HG03342 (cell line): Measurements from ENCODE around the gene PPIF.

Experiments
- ATAC-seq: cut with Tn5 transposase; IDR thresholded peaks from one replicate; pipeline ENCODE4 v1.9.1; 2021; ENCODE audit warnings: mild to moderate bottlenecking, moderate library complexity; ENCODE audit not compliant: unreplicated experiment

PPIF gene

DNA sequence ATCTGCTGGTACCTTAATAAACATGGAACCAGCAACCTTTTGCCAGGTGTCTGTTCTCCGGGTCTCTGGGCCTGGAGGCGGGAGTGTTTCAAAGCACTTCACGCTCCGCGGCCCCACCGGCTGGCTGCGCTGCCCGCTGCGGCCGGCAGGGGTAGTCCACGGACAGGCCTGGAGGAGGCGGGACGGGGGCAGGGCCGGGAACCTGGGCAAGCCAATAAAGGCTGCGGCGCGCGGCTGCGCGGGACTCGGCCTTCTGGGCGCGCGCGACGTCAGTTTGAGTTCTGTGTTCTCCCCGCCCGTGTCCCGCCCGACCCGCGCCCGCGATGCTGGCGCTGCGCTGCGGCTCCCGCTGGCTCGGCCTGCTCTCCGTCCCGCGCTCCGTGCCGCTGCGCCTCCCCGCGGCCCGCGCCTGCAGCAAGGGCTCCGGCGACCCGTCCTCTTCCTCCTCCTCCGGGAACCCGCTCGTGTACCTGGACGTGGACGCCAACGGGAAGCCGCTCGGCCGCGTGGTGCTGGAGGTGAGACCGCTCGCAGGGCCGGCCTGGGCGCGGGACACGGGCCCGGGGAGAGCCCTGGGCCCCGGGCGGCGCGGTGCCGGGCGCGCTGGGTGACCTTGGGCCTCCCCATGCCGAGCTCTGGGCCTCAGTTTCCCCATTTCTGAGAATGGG is at the start of gene PPIF:
Gene PPIF, plus strand, starts transcription at position 244 of the 668 bp plus-strand sequence. Its CDS starts 80 bp downstream, at position 324.
- ATAC-seq = peak; percentile 78

DNA sequence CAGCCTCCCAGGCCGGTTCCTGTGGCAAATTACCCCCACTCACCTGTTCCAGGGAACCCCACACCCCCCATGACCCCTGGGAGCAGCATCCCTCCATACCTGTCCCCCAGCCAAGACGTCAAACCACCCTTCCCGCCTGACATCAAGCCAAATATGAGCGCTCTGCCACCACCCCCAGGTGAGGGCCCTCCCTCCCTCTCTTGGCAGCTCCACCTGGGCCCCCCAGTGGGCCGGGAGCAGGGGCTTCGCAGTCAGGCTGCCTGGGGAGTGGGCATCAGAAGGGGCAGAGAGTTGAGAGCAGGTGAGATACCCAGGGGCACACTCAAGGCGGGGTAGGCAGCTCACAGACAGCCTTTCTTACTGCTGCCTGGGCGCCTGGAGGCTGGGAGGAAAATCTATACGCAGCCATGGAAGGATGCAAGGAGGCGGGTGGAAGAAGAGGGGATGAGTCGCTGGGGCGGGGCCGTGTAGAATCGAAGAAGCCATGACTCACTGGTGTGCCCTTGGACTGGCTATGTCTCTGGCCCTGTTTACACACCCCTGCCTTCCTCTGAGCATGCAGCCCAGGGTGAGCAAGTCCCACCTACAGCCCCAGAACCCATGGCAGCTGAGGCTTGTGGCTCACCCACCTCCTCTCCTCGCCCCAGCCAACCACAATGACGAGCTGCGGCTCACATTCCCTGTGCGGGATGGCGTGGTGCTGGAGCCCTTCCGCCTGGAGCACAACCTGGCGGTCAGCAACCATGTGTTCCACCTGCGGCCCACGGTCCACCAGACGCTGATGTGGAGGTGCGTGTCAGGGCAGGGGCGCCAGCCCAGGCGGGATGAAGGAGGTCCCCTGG is 48.6 kb upstream of the PPIF start:
- ATAC-seq = no peak

DNA sequence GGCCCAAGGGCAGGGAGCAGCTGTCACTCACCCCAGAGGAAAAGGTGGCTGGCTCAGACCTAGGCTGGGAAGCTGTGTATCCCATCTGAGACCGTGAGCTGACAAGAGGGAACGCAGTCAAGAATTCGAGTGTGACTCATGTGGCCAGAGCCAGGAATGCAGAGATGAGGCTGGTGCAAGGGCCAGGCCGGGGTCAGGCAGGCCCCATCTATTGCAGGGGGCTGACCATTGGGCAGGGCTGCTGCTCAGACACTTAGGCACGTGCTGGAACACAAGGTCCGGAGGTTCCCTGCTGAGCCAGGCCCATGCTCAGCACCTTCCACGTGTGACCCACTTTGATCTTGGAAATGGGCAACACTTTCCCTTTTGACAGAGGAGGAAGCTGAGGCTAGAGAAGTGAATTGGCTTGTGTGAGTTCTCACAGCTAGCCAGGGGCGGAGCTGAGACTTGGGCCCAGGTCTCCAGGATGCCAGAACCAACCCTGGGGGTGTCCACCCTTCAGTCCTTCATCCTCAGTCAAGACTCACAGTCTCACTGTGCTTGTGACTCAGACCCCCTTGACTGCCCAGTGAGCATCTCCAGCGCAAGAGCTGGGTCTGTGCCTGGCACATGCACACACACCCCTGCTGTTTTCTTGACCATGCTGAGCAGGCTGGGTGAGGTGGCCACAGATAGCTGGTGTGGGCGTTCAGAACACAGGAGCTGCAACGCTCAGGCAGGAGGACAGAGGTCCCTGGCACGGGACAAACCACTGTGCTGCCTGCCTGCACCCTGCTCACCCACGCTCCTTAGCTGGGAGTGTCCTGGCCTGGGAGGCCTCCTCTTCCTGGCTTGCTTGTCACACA is 47.6 kb upstream of the PPIF start:
- ATAC-seq = no peak

DNA sequence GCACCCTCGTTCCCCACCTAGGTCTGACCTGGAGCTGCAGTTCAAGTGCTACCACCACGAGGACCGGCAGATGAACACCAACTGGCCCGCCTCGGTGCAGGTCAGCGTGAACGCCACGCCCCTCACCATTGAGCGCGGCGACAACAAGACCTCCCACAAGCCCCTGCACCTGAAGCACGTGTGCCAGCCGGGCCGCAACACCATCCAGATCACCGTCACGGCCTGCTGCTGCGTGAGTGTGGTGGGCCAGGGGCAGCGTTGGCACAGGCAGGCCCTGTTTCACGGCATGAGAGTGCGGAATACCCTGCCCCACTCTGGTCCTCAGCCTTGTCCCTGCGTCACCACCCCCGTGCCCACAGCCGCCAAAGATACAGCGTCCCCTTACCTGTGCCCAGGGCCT is 46.6 kb upstream of the PPIF start:
- no peak for ATAC-seq

DNA sequence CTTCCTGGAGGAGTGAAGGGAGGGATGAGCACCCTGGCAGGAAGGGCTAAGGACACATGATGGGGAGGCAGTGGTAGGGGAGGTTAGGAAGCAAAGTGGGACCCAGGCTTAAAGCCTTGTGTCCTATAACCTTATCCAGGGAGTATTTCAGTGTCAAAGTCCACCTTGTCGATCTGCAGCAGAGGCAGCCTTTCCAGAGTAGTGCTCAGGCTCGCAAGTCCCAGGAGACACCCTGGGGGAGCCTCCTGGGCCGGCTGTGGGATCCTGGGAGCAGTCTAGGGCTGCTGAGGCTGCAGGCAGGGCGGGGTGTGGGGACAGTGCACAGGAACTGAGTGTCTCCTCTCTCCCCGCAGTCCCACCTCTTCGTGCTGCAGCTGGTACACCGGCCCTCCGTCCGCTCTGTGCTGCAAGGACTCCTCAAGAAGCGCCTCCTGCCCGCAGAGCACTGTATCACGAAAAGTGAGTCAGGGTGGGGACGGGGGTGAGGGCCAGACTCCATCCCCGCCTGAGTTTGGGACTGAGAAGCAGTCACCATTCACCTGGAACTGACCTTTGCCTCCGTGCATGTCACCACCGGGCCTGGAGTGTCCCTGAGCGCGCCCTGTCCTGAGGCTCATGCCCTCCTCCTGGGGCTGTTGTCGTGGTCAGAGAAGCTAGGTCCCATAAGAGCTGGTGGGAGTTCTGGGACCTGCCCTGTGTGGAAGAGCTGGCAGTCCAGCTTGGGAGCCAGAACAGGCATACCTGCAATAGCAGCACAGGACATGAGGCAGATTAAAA is 45.3 kb upstream of the PPIF start:
- ATAC-seq = no peak

DNA sequence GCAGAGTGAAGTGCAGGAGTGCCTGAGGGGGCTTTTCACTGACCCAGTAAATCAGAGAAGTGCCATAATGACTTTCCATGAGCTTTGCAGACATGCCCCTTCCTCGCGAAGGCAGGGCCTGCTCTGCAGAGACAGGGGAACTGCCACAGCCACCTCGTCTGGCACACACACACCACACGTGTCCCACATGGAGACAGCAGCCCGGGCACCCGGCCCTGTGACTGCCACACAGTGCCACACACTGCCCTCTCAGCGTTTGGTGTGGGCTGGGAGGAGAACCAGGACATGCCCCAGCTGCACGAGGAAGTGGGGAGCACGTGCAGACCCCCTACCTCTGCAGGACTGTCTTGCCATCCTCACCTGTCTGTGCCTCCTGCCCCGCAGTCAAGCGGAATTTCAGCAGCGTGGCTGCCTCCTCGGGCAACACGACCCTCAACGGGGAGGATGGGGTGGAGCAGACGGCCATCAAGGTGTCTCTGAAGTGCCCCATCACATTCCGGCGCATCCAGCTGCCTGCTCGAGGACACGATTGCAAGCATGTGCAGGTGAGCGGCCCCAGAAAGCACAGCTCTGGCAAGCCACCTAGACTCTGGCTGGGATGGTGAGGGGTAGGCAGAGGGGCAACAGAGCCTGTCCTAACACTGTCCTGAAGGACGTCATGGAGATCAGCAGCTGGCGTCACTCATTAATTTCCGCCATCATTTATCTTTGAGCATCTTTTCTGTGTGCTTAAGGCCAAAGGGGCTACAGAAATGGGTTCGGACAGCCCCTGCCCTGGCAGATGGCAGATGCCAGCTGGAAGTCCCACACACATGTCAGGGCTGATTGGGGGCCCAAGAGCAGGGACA is 43.4 kb upstream of the PPIF start:
- no peak for ATAC-seq

DNA sequence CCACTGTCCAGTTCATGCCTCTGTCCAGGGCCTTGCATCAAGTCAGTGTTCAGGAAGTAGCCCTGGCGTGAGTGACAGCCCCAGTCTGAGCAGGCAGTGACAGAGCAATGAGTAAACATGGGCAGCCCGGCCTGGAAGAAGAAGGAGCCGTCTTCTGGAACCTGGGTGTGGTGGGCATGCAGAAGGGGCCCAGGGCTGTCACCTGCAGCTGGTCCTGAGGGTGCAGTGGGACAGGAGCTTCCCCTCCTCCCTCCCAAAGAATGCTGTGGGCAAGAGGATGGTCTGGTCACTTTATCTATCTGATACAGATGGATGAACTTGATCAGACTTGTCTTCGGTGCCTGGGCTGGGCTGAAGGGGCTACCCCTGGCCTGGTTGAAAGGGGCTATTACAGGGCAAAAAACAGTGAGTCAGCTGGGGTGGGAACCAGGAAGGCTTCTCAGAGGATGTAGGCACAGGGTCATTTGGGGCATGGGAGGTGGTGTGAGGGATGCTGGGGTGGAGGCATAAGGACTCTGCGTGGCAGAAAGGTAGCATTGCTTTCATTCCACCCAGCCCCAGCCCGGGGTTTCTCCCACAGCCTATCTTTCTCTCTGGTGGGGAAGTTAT is 42.7 kb upstream of the PPIF start:
- ATAC-seq = no peak

DNA sequence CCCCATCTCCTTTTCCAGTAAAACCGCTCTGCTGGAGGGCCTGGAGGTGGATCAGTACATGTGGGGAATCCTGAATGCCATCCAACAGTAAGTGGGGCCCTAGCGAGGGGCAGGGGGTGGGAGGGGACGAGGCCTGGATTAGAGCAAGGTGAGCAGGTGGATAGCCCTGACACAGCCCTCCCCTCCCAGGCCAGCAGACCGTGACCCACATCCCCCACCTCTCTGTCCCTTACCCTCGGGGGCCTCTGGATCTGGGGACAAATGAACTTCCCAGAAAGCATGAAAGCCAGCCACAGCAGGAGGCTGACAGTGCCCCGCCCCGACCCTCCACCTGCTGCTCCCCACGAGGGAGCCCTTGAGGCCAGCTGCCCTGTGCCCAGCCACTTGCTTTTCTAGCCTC is 41.8 kb upstream of the PPIF start:
- no peak for ATAC-seq

DNA sequence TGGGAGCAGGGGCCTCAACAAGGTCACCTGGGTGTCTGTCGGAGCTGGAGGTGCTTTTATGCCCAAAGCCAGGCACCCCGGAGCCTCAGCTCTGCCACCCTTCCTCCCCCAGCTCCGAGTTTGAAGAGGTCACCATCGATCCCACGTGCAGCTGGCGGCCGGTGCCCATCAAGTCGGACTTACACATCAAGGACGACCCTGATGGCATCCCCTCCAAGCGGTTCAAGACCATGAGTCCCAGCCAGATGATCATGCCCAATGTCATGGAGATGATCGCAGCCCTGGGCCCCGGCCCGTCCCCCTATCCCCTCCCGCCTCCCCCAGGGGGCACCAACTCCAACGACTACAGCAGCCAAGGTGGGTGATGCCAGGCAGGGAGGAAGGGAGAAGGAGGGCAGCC is 41.3 kb upstream of the PPIF start:
- ATAC-seq = no peak

DNA sequence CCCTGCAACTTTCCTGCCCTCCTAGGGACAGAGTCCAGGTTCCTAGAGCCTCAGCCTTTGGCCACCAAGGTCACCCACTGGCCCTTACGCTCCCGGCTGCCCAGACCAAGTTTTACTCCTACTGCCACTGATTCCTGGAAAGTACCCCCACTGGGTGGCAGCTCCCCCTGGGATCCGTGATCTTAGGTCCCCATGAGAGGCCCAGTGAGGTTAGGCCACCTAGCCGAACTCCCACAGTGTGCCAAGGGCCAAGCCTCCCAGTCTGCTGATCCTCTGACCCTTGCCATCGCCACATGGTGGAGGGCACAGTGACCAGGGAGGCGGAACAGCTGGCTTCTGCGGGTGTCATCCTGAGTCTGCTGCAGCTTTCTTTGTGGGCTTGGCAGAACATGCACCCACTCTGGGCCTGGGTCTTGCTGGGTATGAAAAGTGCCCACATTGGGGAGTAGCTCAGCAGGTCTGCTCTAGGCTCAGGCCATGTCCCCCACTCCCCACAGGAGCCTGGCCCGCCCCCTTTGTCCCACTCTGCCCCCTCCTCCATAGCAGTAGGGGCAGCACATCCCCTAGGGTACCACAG is 40.5 kb upstream of the PPIF start:
- ATAC-seq = no peak

DNA sequence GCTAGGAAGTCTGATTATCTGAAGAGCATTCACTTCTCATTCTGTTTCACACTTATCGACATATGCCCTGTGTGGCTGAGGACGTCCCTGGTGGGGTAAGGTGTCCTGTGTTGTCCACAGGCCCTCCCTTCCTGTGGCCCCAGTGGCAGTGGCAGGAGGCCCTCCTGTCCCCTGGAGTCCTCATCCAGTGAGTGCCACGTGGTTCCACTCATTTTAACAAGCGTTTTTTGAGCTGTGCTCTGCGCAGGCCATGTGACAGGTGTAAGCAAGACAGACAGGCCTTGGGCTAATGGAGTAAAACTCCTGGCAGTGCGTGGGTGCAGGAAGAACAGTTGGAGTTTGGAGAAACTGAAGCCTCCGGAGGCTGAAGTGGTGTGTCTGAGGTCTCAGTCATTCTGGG is 39.3 kb upstream of the PPIF start:
- no peak for ATAC-seq

DNA sequence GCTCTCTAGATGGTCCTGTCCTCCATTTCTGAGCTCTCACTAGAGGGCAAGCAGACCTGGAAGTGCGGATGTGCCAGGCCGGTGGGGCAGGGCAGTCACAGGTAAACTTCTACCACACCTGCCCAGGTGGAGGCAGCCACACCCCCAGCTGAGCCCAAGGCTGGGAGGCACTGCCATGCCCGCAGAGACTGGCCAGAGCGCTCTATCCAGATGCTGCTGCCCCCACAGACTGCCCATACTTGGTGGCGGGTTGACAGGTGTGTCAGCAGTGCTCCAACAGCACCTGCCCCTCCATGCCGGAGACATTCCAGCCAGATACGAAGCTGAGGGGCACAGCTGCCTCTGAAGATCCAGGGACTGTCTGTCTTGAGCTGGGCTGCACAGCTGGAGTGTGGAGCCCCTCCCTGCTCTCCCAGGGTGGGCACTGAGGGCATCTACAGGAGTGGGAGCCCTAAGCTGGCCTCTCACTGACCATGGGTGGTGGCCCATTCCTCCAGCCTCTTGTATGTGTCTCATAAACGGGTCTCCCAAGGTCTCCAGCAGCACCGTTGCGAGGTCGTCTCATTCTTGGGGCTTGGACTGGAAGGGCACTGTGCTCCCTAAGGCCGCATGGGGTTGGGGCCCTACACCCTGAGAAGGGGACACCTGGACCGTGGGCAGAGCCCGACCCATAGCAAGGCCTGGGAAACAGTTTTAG is 38.2 kb upstream of the PPIF start:
- no peak for ATAC-seq

DNA sequence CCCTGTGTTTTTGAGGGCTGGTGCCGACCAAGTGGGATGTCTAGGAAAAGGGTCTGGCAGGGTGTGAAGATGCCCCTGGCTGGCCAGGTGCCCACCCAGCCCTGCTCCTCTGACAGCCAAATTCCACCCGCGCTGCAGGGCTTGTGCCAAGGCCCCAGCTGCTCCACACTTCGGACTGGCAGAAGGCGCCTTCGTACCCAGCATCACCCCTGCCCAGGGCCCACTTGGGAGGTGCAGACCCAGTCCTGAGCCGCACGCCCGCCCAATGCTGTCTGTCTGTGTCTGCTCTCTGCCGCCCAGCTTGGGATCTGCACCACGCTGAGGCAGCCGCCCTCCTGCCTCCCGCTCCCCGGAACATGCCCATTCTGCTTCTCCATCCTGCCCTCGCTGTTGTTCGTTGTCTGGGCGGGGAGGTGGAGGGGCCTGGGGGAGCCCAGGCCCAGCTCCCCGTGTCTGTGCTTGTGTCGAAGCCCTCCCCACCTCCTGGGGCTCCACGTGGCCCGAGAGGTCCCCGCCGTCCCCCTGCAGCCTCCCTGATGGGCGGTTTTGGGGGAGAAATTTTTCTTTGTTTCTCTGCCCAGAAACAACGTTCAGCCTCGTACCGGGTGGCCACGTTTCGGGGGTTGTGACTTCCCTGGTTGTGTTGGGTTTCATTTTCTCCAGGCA is 36.9 kb upstream of the PPIF start:
- ATAC-seq = no peak

DNA sequence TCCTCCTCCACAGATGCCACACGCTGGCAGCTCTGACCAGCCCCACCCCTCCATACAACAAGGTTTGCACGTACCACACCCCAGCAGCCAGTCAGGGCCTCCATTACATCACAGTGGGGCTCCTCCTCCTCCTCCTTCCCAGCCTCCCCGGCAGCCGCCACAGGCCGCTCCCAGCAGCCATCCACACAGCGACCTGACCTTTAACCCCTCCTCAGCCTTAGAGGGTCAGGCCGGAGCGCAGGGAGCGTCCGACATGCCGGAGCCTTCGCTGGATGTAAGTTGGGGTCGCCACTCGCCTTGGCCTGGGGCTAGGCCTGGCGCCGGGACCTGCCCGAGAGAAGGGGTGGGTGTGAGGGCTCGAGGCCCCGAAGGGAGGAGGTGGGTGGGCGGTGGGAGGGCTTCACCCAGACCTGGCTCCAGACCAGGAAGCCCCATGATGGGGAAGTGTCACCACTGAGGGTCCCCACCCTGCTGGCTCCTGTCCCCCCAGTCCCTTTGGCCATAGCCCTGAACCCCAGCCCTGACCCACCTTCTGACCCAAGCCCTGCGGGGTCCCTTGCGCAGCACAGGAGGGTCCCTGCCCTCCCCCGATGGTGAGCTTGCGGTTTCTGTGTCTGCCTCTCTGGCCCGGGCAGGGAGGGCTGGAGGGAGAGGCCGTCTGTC is 36.2 kb upstream of the PPIF start:
- no peak for ATAC-seq

DNA sequence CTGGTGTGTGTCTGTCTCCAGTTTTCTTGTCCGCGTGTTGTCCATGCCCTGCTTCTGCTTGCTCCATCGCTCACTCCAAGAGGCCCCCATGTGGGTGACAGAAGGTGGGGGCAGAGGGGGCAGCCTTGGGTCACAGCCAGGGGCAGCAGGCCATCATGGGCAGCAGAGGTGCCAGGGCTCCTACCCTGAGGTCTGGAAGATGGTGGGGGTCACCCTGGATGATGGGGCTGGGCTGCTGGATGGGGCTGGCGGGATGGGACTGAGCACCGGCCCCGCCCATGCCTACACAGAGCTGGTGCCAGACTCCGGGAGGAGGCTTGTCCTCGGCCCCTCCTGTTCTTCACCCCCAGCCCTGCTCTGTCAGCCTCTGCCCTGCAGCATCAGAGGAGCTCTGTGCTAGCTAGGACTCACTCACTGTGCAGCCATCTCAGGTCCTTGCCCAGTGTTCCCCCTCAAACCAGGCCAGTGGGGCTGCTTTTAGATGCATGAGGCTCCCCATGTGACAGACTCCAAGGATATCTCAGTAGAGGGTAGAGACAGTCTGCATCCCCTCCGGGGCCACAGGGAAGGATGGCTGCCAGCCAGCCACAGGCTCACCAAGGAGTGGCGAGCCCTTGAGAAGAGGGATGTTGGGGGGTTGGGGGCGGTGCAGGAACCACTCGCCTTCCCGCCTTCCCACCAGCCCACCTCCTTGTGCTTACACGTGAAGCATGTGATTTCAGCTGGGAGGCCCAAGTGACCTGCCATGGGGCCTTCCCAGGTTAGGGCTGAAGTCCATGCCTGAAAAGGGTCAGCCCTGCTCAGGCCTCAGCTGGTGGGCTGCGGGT is 35.5 kb upstream of the PPIF start:
- ATAC-seq = no peak

DNA sequence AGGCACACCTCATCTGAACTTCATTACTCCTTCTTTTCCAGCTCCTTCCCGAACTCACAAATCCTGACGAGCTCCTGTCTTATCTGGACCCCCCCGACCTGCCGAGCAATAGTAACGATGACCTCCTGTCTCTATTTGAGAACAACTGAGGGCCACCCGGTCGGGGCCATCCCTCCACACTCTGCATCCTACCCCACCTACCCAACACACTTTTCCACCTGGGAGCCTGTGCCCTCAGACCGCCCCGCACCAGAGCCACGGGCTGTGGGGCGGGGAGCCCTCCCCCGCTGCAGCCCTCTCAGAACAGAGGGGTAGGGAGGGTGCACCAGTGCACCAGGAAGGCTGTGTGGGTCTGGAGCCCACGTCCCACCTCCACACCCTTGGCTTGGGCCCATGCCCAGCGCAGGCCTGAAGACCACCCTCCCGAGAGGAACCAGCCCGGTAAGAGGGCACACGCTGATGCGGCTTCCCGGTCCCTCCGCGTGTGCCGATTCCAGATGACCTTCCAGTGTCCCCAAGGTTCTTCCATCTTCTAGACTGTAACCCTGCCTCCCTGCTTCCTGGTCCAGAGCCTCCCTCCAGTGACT is 34.6 kb upstream of the PPIF start:
- ATAC-seq = no peak
